K562 (cell line): ENCODE measurements around the gene EEF1B2. TPM values are rescaled to one million over a fixed set of nuclear protein-coding genes. Genes with fewer than 3 reads are reported as not detected.
"Not testable (repeated sequence)": the region's sequence is repeated elsewhere in the genome, so short reads cannot be mapped to it uniquely, and the experiment has no call there.

ENCODE experiments used
- ATAC-seq: fragments of 200-7000 bp; cut with Tn5 transposase; 3 replicates; pipeline ENCODE4 v1.9.1; 2020; ENCODE audit warnings: moderate library complexity
- BruUV-seq: library from RNA; stranded (reverse); fragments of 400-500 nt; replicated peaks from 2 replicates; lab custom pipeline; 2021; lab: Mats Ljungman, UMichigan
- CTCF ChIA-PET: fragments of 300-600 bp; formaldehyde crosslinking; extraction: SDS; loops from one replicate; lab custom pipeline; 2021; ENCODE audit warnings: low intra/inter-chr PET ratio; lab: Yijun Ruan, JAX
- POLR2A ChIA-PET: fragments of 300-600, 350-650 bp; sonication (Branson Sonifier 250); formaldehyde crosslinking; extraction: SDS; loops from one replicate; lab custom pipeline; 2021; ENCODE audit warnings: antibody characterized with exemption, inconsistent platforms; lab: Yijun Ruan, JAX
- DNase-seq, 4 experiments: peaks; one replicate each; pipeline versions ENCODE4 v3.0.0 to v3.0.0-alpha.2; 2011 to 2018; ENCODE audit warnings: low spot score in 3 of 4, mixed read lengths in 3 of 4; ENCODE audit errors: extremely low read depth in 1 of 4
- FAIRE-seq: peaks from 2 replicates; lab custom pipeline; 2011; peaks lifted over from hg19 to GRCh38; lab: Jason Lieb, UNC
- H2AFZ ChIP-seq: 2 replicates; pipeline ENCODE4 v1.6.0; 2011; ENCODE audit warnings: low read depth, low read length, control low read depth, inconsistent platforms
- H3K27ac ChIP-seq: fragments of 200-600 bp; 3 replicates; pipeline ENCODE4 v1.8.0; 2011; ENCODE audit warnings: low read depth, mild to moderate bottlenecking, control low read depth, inconsistent platforms, low read length, moderate library complexity, mixed read lengths; ENCODE audit errors: extremely low read depth
- H3K27me3 ChIP-seq, 2 experiments: fragments of 300-600 bp in 1 of 2; 2 replicates in 1 of 2; 3 replicates in 1 of 2; pipeline versions ENCODE4 v1.6.0 to v1.8.0; 2011; ENCODE audit warnings: inconsistent platforms in 2 of 2, low read length in 2 of 2, mild to moderate bottlenecking in 1 of 2, mixed read lengths in 1 of 2, moderate library complexity in 1 of 2; ENCODE audit not compliant: control insufficient read depth in 2 of 2, insufficient read depth in 2 of 2
- H3K36me3 ChIP-seq: fragments of 300-600 bp; 3 replicates; pipeline ENCODE4 v1.8.0; 2011; ENCODE audit warnings: mild to moderate bottlenecking, low read length, inconsistent platforms; ENCODE audit not compliant: control insufficient read depth, insufficient read depth
- H3K4me1 ChIP-seq, 2 experiments: fragments of 200-600 bp in 1 of 2; replicated peaks in 1 of 2; 2 replicates in 1 of 2; 3 replicates in 1 of 2; pipeline versions ENCODE4 v1.5.1 to v1.8.0; 2011; ENCODE audit warnings: inconsistent platforms in 2 of 2, low read length in 2 of 2, mild to moderate bottlenecking in 1 of 2, mixed read lengths in 1 of 2, moderate library complexity in 1 of 2; ENCODE audit not compliant: control insufficient read depth in 2 of 2, insufficient read depth in 2 of 2
- H3K4me2 ChIP-seq: 2 replicates; pipeline ENCODE4 v1.6.1; 2011; ENCODE audit warnings: low read length, control low read depth, inconsistent platforms, mixed read lengths; ENCODE audit not compliant: insufficient read depth
- H3K4me3 ChIP-seq: fragments of 200-600 bp; sonication (generic), shearing (Covaris generic); 2 replicates; pipeline ENCODE4 v1.5.1; 2016; ENCODE audit warnings: control low read depth, inconsistent platforms
- H3K79me2 ChIP-seq: fragments of 200-600 bp; 3 replicates; pipeline ENCODE4 v1.8.0; 2011; ENCODE audit warnings: low read length, inconsistent platforms; ENCODE audit not compliant: control insufficient read depth, insufficient read depth
- H3K9ac ChIP-seq, 2 experiments: 2 replicates each; pipeline versions ENCODE4 v1.6.0 to v1.6.1; 2011; ENCODE audit warnings: low read depth in 2 of 2, low read length in 2 of 2, control low read depth in 1 of 2, inconsistent platforms in 1 of 2, mild to moderate bottlenecking in 1 of 2, mixed read lengths in 1 of 2; ENCODE audit not compliant: insufficient read depth in 1 of 2
- H3K9me1 ChIP-seq: one replicate; pipeline ENCODE4 v1.6.0; 2011; ENCODE audit warnings: inconsistent platforms, mild to moderate bottlenecking, low read length, moderate library complexity; ENCODE audit not compliant: control insufficient read depth, insufficient read depth
- H3K9me3 ChIP-seq: replicated peaks from 2 replicates; pipeline ENCODE4 v1.5.1; 2011; ENCODE audit warnings: low read depth, low read length, inconsistent platforms; ENCODE audit not compliant: control insufficient read depth, insufficient read depth
- H4K20me1 ChIP-seq: replicated peaks from 2 replicates; pipeline ENCODE4 v1.6.1; 2011; ENCODE audit warnings: low read length, inconsistent platforms, mixed read lengths; ENCODE audit not compliant: control insufficient read depth, insufficient read depth
- HMG20B ChIP-seq: fragments of 250-450 bp; sonication (Bioruptor Pico); IDR thresholded peaks from 2 replicates; pipeline ENCODE4 v1.5.0; 2021; ENCODE audit warnings: mild to moderate bottlenecking
- MCM7 ChIP-seq, 2 experiments: fragments of 450-650 bp; IDR thresholded peaks; 2 replicates each; pipeline ENCODE4 v1.6.1; 2016 to 2018
- SIN3A ChIP-seq, 2 experiments: fragments of 150-350 bp in 1 of 2; IDR thresholded peaks; 2 replicates each; pipeline ENCODE4 v1.6.1; 2011 to 2016; ENCODE audit warnings: borderline replicate concordance in 2 of 2, low read depth in 2 of 2, low read length in 2 of 2, mild to moderate bottlenecking in 2 of 2, moderate library complexity in 2 of 2; ENCODE audit not compliant: control insufficient read depth in 1 of 2
- U2AF1 ChIP-seq: fragments of 200-400 bp; formaldehyde crosslinking; optimal IDR thresholded peaks from 2 replicates; pipeline ENCODE3; 2017; ENCODE audit warnings: mild to moderate bottlenecking, low read depth, low read length, moderate library complexity
- WGBS: fragments of 100-300 bp; shearing (Covaris generic); methylation state at CpG from one replicate; pipeline ENCODE4 v1.1.6; 2016; ENCODE audit warnings: low coverage, mixed read lengths; ENCODE audit not compliant: insufficient coverage; ENCODE audit errors: missing lambda C conversion rate; 5-methylcytosine and 5-hydroxymethylcytosine counted together
- in situ Hi-C: fragments of 300-500 bp; cut with MboI; formaldehyde crosslinking; loops from 4 replicates; pipeline ENCODE4 v1.15.0; 2018; ENCODE audit warnings: inconsistent platforms, mixed read lengths
- intact Hi-C: fragments of 100-400 bp; cut with micrococcal nuclease; formaldehyde crosslinking; loops from 2 replicates; pipeline ENCODE4 v1.14.2; 2022
- polyA plus RNA-seq, 8 experiments: library from polyadenylated mRNA; depleted of rRNA in 4 of 8; stranded (reverse) in 5 of 8; unstranded in 3 of 8; fragments of >200 nt; fragmentation: Nextera tagmentation in 2 of 8; fragmentation: Illumina TruSeq in 1 of 8; extraction: Ambion mirVana in 2 of 8; extraction: Trizol in 1 of 8; gene quantifications; 2 replicates each; pipeline versions ENCODE4 v1.2.1 to v1.2.3, GENCODE V29; 2011 to 2014; ENCODE audit warnings: inconsistent platforms in 1 of 8, missing spikeins in 1 of 8
- total RNA-seq, 7 experiments: library from RNA; depleted of rRNA in 6 of 7; stranded (reverse); fragments of >200 nt in 6 of 7; fragmentation: Illumina TruSeq in 2 of 7; extraction: Trizol in 2 of 7; gene quantifications; 2 replicates each; pipeline versions ENCODE4 v1.2.1 to v1.2.3, GENCODE V29; 2011 to 2021; ENCODE audit warnings: low replicate concordance in 1 of 7
- TF ChIP-seq, protein P1 (sequence below): sonication (generic); formaldehyde crosslinking; IDR thresholded peaks from 2 replicates; pipeline ENCODE4 v1.8.0; 2022; ENCODE audit warnings: missing genetic modification reagents, mild to moderate bottlenecking, moderate library complexity, borderline replicate concordance

EEF1B2 gene
- total and polyA plus RNA-seq, 9 of the 15 experiments (the other 6 are each of a cell fraction or from before 2014, with no cell fraction given) = 522 to 1,148 (median 893) TPM

DNA sequence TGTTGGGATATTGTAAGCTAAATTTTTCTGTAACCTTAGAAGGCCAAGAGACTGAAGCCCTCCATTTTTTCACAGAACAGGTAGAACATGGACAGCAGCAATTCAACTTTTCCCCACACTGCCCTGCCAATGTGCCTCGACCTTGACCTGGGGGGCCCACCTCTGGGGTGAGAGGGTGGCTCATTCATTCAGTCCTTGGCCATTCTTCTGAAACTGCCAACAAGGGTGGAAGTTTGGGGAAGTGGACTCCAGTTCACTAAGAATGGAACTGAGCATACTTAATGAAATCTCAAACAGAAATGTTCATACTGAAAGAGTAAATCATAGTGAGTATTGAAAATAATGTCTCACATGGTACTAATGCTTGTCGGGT lies 1.1 kb downstream of the EEF1B2 start:
- H3K27ac ChIP-seq = peak overlapping the region; percentile 89
- no peak overlapping the region for H2AFZ ChIP-seq
- 5% methylated on average over 2 of the region's 2 CpGs for WGBS
- BruUV-seq = no TSS peak
- in situ Hi-C loops = no loop called here
- DNase-seq (peak in 3 of 4 experiments; percentile 6 to 11 (median 11)), FAIRE-seq (no peak), ATAC-seq (no peak)
- H4K20me1 ChIP-seq = no peaks in the 10 kb centered on the region
- H3K27me3 ChIP-seq = no peaks in the 10 kb centered on the region
- ChIA-PET POLR2A (interaction anchor here (1.0 kb wide), 1 partner anchor 74 kb away, joined by 3 read pairs; the partner anchor contains the start of gene INO80D), CTCF (no interaction called here)
- peaks cover 8 to 15% of the 10 kb centered on the region in 2 experiments; a peak in 4 of 5 replicates for H3K4me1 ChIP-seq
- H3K36me3 ChIP-seq = peaks cover 57% of the 10 kb centered on the region
- TF ChIP-seq, protein P1, sequence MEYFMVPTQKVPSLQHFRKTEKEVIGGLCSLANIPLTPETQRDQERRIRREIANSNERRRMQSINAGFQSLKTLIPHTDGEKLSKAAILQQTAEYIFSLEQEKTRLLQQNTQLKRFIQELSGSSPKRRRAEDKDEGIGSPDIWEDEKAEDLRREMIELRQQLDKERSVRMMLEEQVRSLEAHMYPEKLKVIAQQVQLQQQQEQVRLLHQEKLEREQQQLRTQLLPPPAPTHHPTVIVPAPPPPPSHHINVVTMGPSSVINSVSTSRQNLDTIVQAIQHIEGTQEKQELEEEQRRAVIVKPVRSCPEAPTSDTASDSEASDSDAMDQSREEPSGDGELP = no peak
- TF ChIP-seq U2AF1 (no peak), SIN3A (IDR thresholded peaks at IDR 0.05; ENCODE audit: borderline replicate concordance in 2 of 2, control insufficient read depth in 1 of 2, low read depth in 2 of 2, low read length in 2 of 2) (no peak), HMG20B (CRISPR knock-in tag) (no peak), MCM7 (IDR thresholded peaks at IDR 0.05) (no peak)
- no peaks in the 10 kb centered on the region for H3K9me1 ChIP-seq
- intact Hi-C loops = loop anchor here (5.0 kb wide), 1 partner anchor 102 kb away; no protein-coding TSS in a partner anchor
- peak overlapping the region; percentile 95; a peak in 3 of 4 replicates for H3K9ac ChIP-seq
- H3K79me2 ChIP-seq = peaks cover 67% of the 10 kb centered on the region
- H3K9me3 ChIP-seq = no peaks in the 10 kb centered on the region; the same call in 1 of the 2 replicates
- peak overlapping the region; percentile 92 for H3K4me2 ChIP-seq
- H3K4me3 ChIP-seq = peak overlapping the region; percentile 81

DNA sequence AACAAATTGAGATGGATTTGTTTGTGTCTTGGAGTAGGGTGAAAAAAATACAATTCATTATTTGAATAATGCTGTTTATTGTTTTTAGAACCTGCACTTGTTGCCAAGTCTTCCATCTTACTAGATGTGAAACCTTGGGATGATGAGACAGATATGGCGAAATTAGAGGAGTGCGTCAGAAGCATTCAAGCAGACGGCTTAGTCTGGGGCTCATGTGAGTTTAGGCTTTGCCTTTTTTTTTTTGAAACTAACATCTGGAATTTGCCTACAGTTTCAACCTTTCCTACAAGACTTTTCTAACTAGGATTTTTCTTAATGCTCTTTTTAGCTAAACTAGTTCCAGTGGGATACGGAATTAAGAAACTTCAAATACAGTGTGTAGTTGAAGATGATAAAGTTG lies 2.7 kb downstream of the EEF1B2 start:
- H2AFZ ChIP-seq, FAIRE-seq, H3K27ac ChIP-seq, H3K4me2 ChIP-seq, H3K4me3 ChIP-seq, H4K20me1 ChIP-seq, H3K9me1 ChIP-seq, H3K9me3 ChIP-seq, in situ Hi-C loops, CTCF ChIA-PET, POLR2A ChIA-PET, ATAC-seq, BruUV-seq, DNase-seq, H3K27me3 ChIP-seq: not testable (repeated sequence)
- Histone ChIP-seq H3K36me3 (peaks cover 46% of the 10 kb centered on the region), H3K9ac (peak overlapping the region in 1 of 2 experiments; percentile 25; a peak in 1 of 4 replicates), H3K4me1 (peaks cover 5 to 10% of the 10 kb centered on the region in 2 experiments; a peak in 4 of 5 replicates), H3K79me2 (peaks cover 52% of the 10 kb centered on the region)
- WGBS = 88% methylated on average over 4 of the region's 4 CpGs
- intact Hi-C loops = loop anchor here (5.0 kb wide), 1 partner anchor 100 kb away; no protein-coding TSS in a partner anchor
